ENCODE measurements around the gene AXIN1.

The AXIN1 gene

GRCh38 chr16:352547-353403 lies at the start of gene AXIN1:
Gene AXIN1, minus strand, starts transcription at chr16:352723. Its CDS starts 5,698 bp downstream, at chr16:347025.
- Histone ChIP-seq H3K9ac (ENCODE audit: low read depth, low read length) (peak within 1 kb of the TSS; percentile 77; the same call in 1 of the 2 replicates), H3K9me3 (ENCODE audit: insufficient read depth, low read depth, low read length) (no peaks in the 10 kb centered on the region), H3K4me3 (ENCODE audit: low read length) (peak within 1 kb of the TSS; percentile 77), H3K27ac (ENCODE audit: low read length) (no peak within 1 kb of the TSS), H3K27me3 (ENCODE audit: insufficient read depth, low read length) (no peaks in the 10 kb centered on the region), H3K4me1 (ENCODE audit: insufficient read depth, low read length) (no peaks in the 10 kb centered on the region), H3K36me3 (ENCODE audit: insufficient read depth, low read depth, low read length) (peaks cover 12% of the 10 kb centered on the region; the same call in 1 of the 2 replicates)

GRCh38 chr16:401468-402348 lies 49.2 kb upstream of the AXIN1 start, which contains the start of gene DECR2:
Gene DECR2, plus strand, starts transcription at chr16:401885. Its CDS starts 79 bp downstream, at chr16:401964.
- peak within 1 kb of the TSS; percentile 1 for H3K27ac ChIP-seq (ENCODE audit: low read length)
- H3K4me3 ChIP-seq (ENCODE audit: low read length) = peak within 1 kb of the TSS; percentile 74
- peaks cover 28% of the 10 kb centered on the region for H3K36me3 ChIP-seq (ENCODE audit: insufficient read depth, low read depth, low read length)
- H3K27me3 ChIP-seq (ENCODE audit: insufficient read depth, low read length) = no peaks in the 10 kb centered on the region
- peak within 1 kb of the TSS; percentile 82 for H3K9ac ChIP-seq (ENCODE audit: low read depth, low read length)
- H3K4me1 ChIP-seq (ENCODE audit: insufficient read depth, low read length) = no peaks in the 10 kb centered on the region; the same call in 1 of the 2 replicates
- no peaks in the 10 kb centered on the region for H3K9me3 ChIP-seq (ENCODE audit: insufficient read depth, low read depth, low read length)

GRCh38 chr16:400061-400591 lies 47.6 kb upstream of the AXIN1 start:
- peaks cover 6% of the 10 kb centered on the region; the same call in 1 of the 2 replicates for H3K4me1 ChIP-seq (ENCODE audit: insufficient read depth, low read length)
- no peak overlapping the region for H3K4me3 ChIP-seq (ENCODE audit: low read length)
- H3K27me3 ChIP-seq (ENCODE audit: insufficient read depth, low read length) = no peaks in the 10 kb centered on the region
- no peak overlapping the region for H3K9ac ChIP-seq (ENCODE audit: low read depth, low read length)
- no peaks in the 10 kb centered on the region for H3K9me3 ChIP-seq (ENCODE audit: insufficient read depth, low read depth, low read length)
- H3K27ac ChIP-seq (ENCODE audit: low read length) = no peak overlapping the region
- peaks cover 28% of the 10 kb centered on the region for H3K36me3 ChIP-seq (ENCODE audit: insufficient read depth, low read depth, low read length)

GRCh38 chr16:399340-400019 lies 47.0 kb upstream of the AXIN1 start:
- H3K9me3 ChIP-seq (ENCODE audit: insufficient read depth, low read depth, low read length) = no peaks in the 10 kb centered on the region

GRCh38 chr16:398561-399339 lies 46.2 kb upstream of the AXIN1 start:
- no peak overlapping the region for H3K27ac ChIP-seq (ENCODE audit: low read length)
- no peaks in the 10 kb centered on the region for H3K27me3 ChIP-seq (ENCODE audit: insufficient read depth, low read length)
- peak overlapping the region; percentile 60; the same call in 1 of the 2 replicates for H3K4me3 ChIP-seq (ENCODE audit: low read length)
- peaks cover 6% of the 10 kb centered on the region; the same call in 1 of the 2 replicates for H3K4me1 ChIP-seq (ENCODE audit: insufficient read depth, low read length)
- peaks cover 28% of the 10 kb centered on the region for H3K36me3 ChIP-seq (ENCODE audit: insufficient read depth, low read depth, low read length)
- no peak overlapping the region for H3K9ac ChIP-seq (ENCODE audit: low read depth, low read length)
- H3K9me3 ChIP-seq (ENCODE audit: insufficient read depth, low read depth, low read length) = no peaks in the 10 kb centered on the region

More at GRCh38 chr16:399340-400019, 47.0 kb upstream of the AXIN1 start:
- peaks cover 28% of the 10 kb centered on the region for H3K36me3 ChIP-seq (ENCODE audit: insufficient read depth, low read depth, low read length)
- no peaks in the 10 kb centered on the region for H3K27me3 ChIP-seq (ENCODE audit: insufficient read depth, low read length)
- H3K27ac ChIP-seq (ENCODE audit: low read length) = no peak overlapping the region
- H3K4me1 ChIP-seq (ENCODE audit: insufficient read depth, low read length) = peaks cover 6% of the 10 kb centered on the region; the same call in 1 of the 2 replicates
- H3K9ac ChIP-seq (ENCODE audit: low read depth, low read length) = no peak overlapping the region
- no peak overlapping the region for H3K4me3 ChIP-seq (ENCODE audit: low read length)

- Histone ChIP-seq H3K4me3 (ENCODE audit: low read length) (peak overlapping the region; percentile 60; the same call in 1 of the 2 replicates), H3K27ac (ENCODE audit: low read length) (no peak overlapping the region), H3K9ac (ENCODE audit: low read depth, low read length) (peak overlapping the region; percentile 48; the same call in 1 of the 2 replicates), H3K36me3 (ENCODE audit: insufficient read depth, low read depth, low read length) (peaks cover 28% of the 10 kb centered on the region), H3K27me3 (ENCODE audit: insufficient read depth, low read length) (no peaks in the 10 kb centered on the region), H3K9me3 (ENCODE audit: insufficient read depth, low read depth, low read length) (no peaks in the 10 kb centered on the region), H3K4me1 (ENCODE audit: insufficient read depth, low read length) (peaks cover 6% of the 10 kb centered on the region; the same call in 1 of the 2 replicates)
Measured at GRCh38 chr16:397736-398332, 45.3 kb upstream of the AXIN1 start.

GRCh38 chr16:397135-397661 lies 44.7 kb upstream of the AXIN1 start, which contains the start of gene NME4:
Gene NME4, plus strand, starts transcription at chr16:397199. Its CDS starts 24 bp downstream, at chr16:397223.
- Histone ChIP-seq H3K4me3 (ENCODE audit: low read length) (peak within 1 kb of the TSS; percentile 74), H3K4me1 (ENCODE audit: insufficient read depth, low read length) (peaks cover 6% of the 10 kb centered on the region; the same call in 1 of the 2 replicates), H3K27ac (ENCODE audit: low read length) (no peak within 1 kb of the TSS), H3K9ac (ENCODE audit: low read depth, low read length) (peak within 1 kb of the TSS; percentile 75), H3K9me3 (ENCODE audit: insufficient read depth, low read depth, low read length) (peaks cover 1% of the 10 kb centered on the region; the same call in 1 of the 2 replicates), H3K27me3 (ENCODE audit: insufficient read depth, low read length) (no peaks in the 10 kb centered on the region), H3K36me3 (ENCODE audit: insufficient read depth, low read depth, low read length) (peaks cover 28% of the 10 kb centered on the region)

- H3K4me3 ChIP-seq (ENCODE audit: low read length) = peak overlapping the region; percentile 74
- no peaks in the 10 kb centered on the region for H3K27me3 ChIP-seq (ENCODE audit: insufficient read depth, low read length)
- H3K9ac ChIP-seq (ENCODE audit: low read depth, low read length) = peak overlapping the region; percentile 75; the same call in 1 of the 2 replicates
- peaks cover 5% of the 10 kb centered on the region; the same call in 1 of the 2 replicates for H3K9me3 ChIP-seq (ENCODE audit: insufficient read depth, low read depth, low read length)
- H3K4me1 ChIP-seq (ENCODE audit: insufficient read depth, low read length) = peaks cover 6% of the 10 kb centered on the region; the same call in 1 of the 2 replicates
- peaks cover 28% of the 10 kb centered on the region for H3K36me3 ChIP-seq (ENCODE audit: insufficient read depth, low read depth, low read length)
- no peak overlapping the region for H3K27ac ChIP-seq (ENCODE audit: low read length)
Measured at GRCh38 chr16:396605-397004, 44.1 kb upstream of the AXIN1 start.

GRCh38 chr16:396199-396598 lies 43.7 kb upstream of the AXIN1 start:
- Histone ChIP-seq H3K4me3 (ENCODE audit: low read length) (peak overlapping the region; percentile 74), H3K27ac (ENCODE audit: low read length) (no peak overlapping the region), H3K36me3 (ENCODE audit: insufficient read depth, low read depth, low read length) (peaks cover 28% of the 10 kb centered on the region), H3K27me3 (ENCODE audit: insufficient read depth, low read length) (no peaks in the 10 kb centered on the region), H3K9me3 (ENCODE audit: insufficient read depth, low read depth, low read length) (peaks cover 5% of the 10 kb centered on the region; the same call in 1 of the 2 replicates), H3K9ac (ENCODE audit: low read depth, low read length) (peak overlapping the region; percentile 75; the same call in 1 of the 2 replicates), H3K4me1 (ENCODE audit: insufficient read depth, low read length) (peaks cover 6% of the 10 kb centered on the region; the same call in 1 of the 2 replicates)
